Activated CD4-positive, alpha-beta T cell treated with anti-CD3 and anti-CD28 coated beads, Interleukin-2, amount 10 ng/mL, durations not matched to agents 7 days and 5 days (primary cell): ENCODE measurements around the gene INPP5K. TPM values are rescaled to one million over a fixed set of nuclear protein-coding genes. Genes with fewer than 3 reads are reported as not detected.

Source experiments
- CTCF ChIA-PET: fragments of 350-600 bp; sonication (Branson Sonifier 250); formaldehyde crosslinking; loops from one replicate; lab custom pipeline; 2021; ENCODE audit warnings: antibody characterized with exemption; lab: Charles Lee
- POLR2A ChIA-PET: fragments of 350-600 bp; sonication (Branson Sonifier 250); formaldehyde crosslinking; loops from one replicate; lab custom pipeline; 2021; ENCODE audit warnings: antibody characterized with exemption; lab: Charles Lee
- DNase-seq: peaks from one replicate; pipeline ENCODE4 v3.0.0-alpha.2; 2020
- H3K27ac Mint-ChIP-seq: one replicate; pipeline ENCODE4 v1.8.0; 2021; ENCODE audit warnings: mild to moderate bottlenecking, moderate library complexity, mixed read lengths
- H3K27me3 Mint-ChIP-seq: one replicate; pipeline ENCODE4 v1.8.0; 2021; ENCODE audit warnings: mixed read lengths
- H3K36me3 Mint-ChIP-seq: one replicate; pipeline ENCODE4 v1.8.0; 2021; ENCODE audit warnings: low read depth, mixed read lengths
- H3K4me1 Mint-ChIP-seq: one replicate; pipeline ENCODE4 v1.8.0; 2021; ENCODE audit warnings: mixed read lengths
- H3K4me3 Mint-ChIP-seq: one replicate; pipeline ENCODE4 v1.8.0; 2021; ENCODE audit warnings: mild to moderate bottlenecking, moderate library complexity, mixed read lengths
- H3K9me3 Mint-ChIP-seq: one replicate; pipeline ENCODE4 v1.8.0; 2021; ENCODE audit warnings: mixed read lengths
- total RNA-seq, 2 experiments: library from RNA; stranded (reverse); gene quantifications; one replicate each; pipeline ENCODE4 v1.2.3, GENCODE V29; 2021

INPP5K gene
- total RNA-seq, 2 experiments from 2014 or later: 50.3 to 56.9 TPM

- peaks cover 16% of the 10 kb centered on the region for H3K4me1 Mint-ChIP-seq
- no peaks in the 10 kb centered on the region for H3K27me3 Mint-ChIP-seq
- H3K27ac Mint-ChIP-seq: peak overlapping the region; percentile 14
- H3K4me3 Mint-ChIP-seq: no peak overlapping the region
- ChIA-PET CTCF (interaction anchor here (0.7 kb wide), 1 partner anchor 1057 kb away, joined by 3 read pairs; no protein-coding TSS in a partner anchor), POLR2A (no interaction called here)
- peaks cover 10% of the 10 kb centered on the region for H3K36me3 Mint-ChIP-seq
- DNase-seq: peak; percentile 44
- H3K9me3 Mint-ChIP-seq: peaks cover 2% of the 10 kb centered on the region
Observed at GRCh38 chr17:1473841-1474240, 42.6 kb downstream of the INPP5K start.

GRCh38 chr17:1473170-1473569 lies 43.2 kb downstream of the INPP5K start:
- H3K4me3 Mint-ChIP-seq: no peak overlapping the region
- H3K27me3 Mint-ChIP-seq: no peaks in the 10 kb centered on the region
- peaks cover 17% of the 10 kb centered on the region for H3K36me3 Mint-ChIP-seq
- H3K27ac Mint-ChIP-seq: peak overlapping the region; percentile 14
- POLR2A ChIA-PET: no interaction called here
- H3K9me3 Mint-ChIP-seq: peaks cover 6% of the 10 kb centered on the region
- DNase-seq: peak; percentile 42
- peaks cover 16% of the 10 kb centered on the region for H3K4me1 Mint-ChIP-seq
- CTCF ChIA-PET: no interaction called here

- H3K4me3 Mint-ChIP-seq: no peak overlapping the region
- H3K9me3 Mint-ChIP-seq: peaks cover 6% of the 10 kb centered on the region
- no peak overlapping the region for H3K27ac Mint-ChIP-seq
- ChIA-PET POLR2A (no interaction called here), CTCF (no interaction called here)
- peaks cover 20% of the 10 kb centered on the region for H3K36me3 Mint-ChIP-seq
- DNase-seq: no peak
- H3K27me3 Mint-ChIP-seq: no peaks in the 10 kb centered on the region
- H3K4me1 Mint-ChIP-seq: peaks cover 16% of the 10 kb centered on the region
Observed at GRCh38 chr17:1471911-1472821, 44.2 kb downstream of the INPP5K start.

GRCh38 chr17:1471490-1471889 lies 44.9 kb downstream of the INPP5K start:
- Mint-ChIP-seq H3K4me1 (peaks cover 16% of the 10 kb centered on the region), H3K9me3 (peaks cover 6% of the 10 kb centered on the region), H3K27ac (no peak overlapping the region), H3K36me3 (peaks cover 20% of the 10 kb centered on the region), H3K27me3 (no peaks in the 10 kb centered on the region), H3K4me3 (no peak overlapping the region)
- no peak for DNase-seq
- POLR2A ChIA-PET: no interaction called here
- CTCF ChIA-PET: no interaction called here

GRCh38 chr17:1470755-1471462 lies 45.5 kb downstream of the INPP5K start:
- no peaks in the 10 kb centered on the region for H3K27me3 Mint-ChIP-seq
- H3K27ac Mint-ChIP-seq: no peak overlapping the region
- ChIA-PET POLR2A (no interaction called here), CTCF (interaction anchor here (1.2 kb wide), 1 partner anchor 22 kb away, joined by 3 read pairs; no protein-coding TSS in a partner anchor)
- peaks cover 16% of the 10 kb centered on the region for H3K4me1 Mint-ChIP-seq
- no peak for DNase-seq
- peaks cover 20% of the 10 kb centered on the region for H3K36me3 Mint-ChIP-seq
- peaks cover 6% of the 10 kb centered on the region for H3K9me3 Mint-ChIP-seq
- no peak overlapping the region for H3K4me3 Mint-ChIP-seq

- peaks cover 20% of the 10 kb centered on the region for H3K36me3 Mint-ChIP-seq
- H3K9me3 Mint-ChIP-seq: peaks cover 6% of the 10 kb centered on the region
- H3K27ac Mint-ChIP-seq: no peak overlapping the region
- POLR2A ChIA-PET: no interaction called here
- CTCF ChIA-PET: interaction anchor here (0.7 to 1.2 kb wide), 2 partner anchors 18 to 21 kb away, joined by 3 to 4 read pairs; no protein-coding TSS in a partner anchor
- H3K27me3 Mint-ChIP-seq: no peaks in the 10 kb centered on the region
- no peak overlapping the region for H3K4me3 Mint-ChIP-seq
- DNase-seq: no peak
- peaks cover 16% of the 10 kb centered on the region for H3K4me1 Mint-ChIP-seq
Observed at GRCh38 chr17:1470071-1470754, 46.2 kb downstream of the INPP5K start.

- Mint-ChIP-seq H3K27ac (no peak overlapping the region), H3K4me1 (peaks cover 18% of the 10 kb centered on the region), H3K36me3 (peaks cover 20% of the 10 kb centered on the region), H3K27me3 (peaks cover 2% of the 10 kb centered on the region), H3K4me3 (no peak overlapping the region), H3K9me3 (peaks cover 6% of the 10 kb centered on the region)
- DNase-seq: no peak
- ChIA-PET CTCF (interaction anchor here (0.7 kb wide), 1 partner anchor 19 kb away, joined by 4 read pairs; no protein-coding TSS in a partner anchor), POLR2A (no interaction called here)
Observed at GRCh38 chr17:1469231-1469852, 47.1 kb downstream of the INPP5K start.

- POLR2A ChIA-PET: no interaction called here
- Mint-ChIP-seq H3K4me3 (no peak overlapping the region), H3K36me3 (peaks cover 20% of the 10 kb centered on the region), H3K9me3 (peaks cover 6% of the 10 kb centered on the region), H3K27ac (no peak overlapping the region), H3K4me1 (peaks cover 14% of the 10 kb centered on the region), H3K27me3 (peaks cover 6% of the 10 kb centered on the region)
- CTCF ChIA-PET: no interaction called here
- no peak for DNase-seq
Observed at GRCh38 chr17:1467898-1468492, 48.4 kb downstream of the INPP5K start.

GRCh38 chr17:1467258-1467657 lies 49.2 kb downstream of the INPP5K start:
- H3K4me3 Mint-ChIP-seq: no peak overlapping the region
- no peak overlapping the region for H3K27ac Mint-ChIP-seq
- peaks cover 12% of the 10 kb centered on the region for H3K27me3 Mint-ChIP-seq
- DNase-seq: no peak
- POLR2A ChIA-PET: no interaction called here
- CTCF ChIA-PET: interaction anchor here (1.4 kb wide), 1 partner anchor 102 kb away, joined by 3 read pairs; no protein-coding TSS in a partner anchor
- H3K4me1 Mint-ChIP-seq: peaks cover 16% of the 10 kb centered on the region
- peaks cover 23% of the 10 kb centered on the region for H3K36me3 Mint-ChIP-seq
- H3K9me3 Mint-ChIP-seq: peaks cover 6% of the 10 kb centered on the region

GRCh38 chr17:1464186-1464585 lies 52.2 kb downstream of the INPP5K start:
- Mint-ChIP-seq H3K4me1 (peaks cover 30% of the 10 kb centered on the region), H3K9me3 (peaks cover 5% of the 10 kb centered on the region), H3K4me3 (no peak overlapping the region), H3K36me3 (peaks cover 18% of the 10 kb centered on the region), H3K27me3 (peaks cover 30% of the 10 kb centered on the region), H3K27ac (no peak overlapping the region)
- no peak for DNase-seq
- CTCF ChIA-PET: interaction anchor here (1.0 kb wide), 1 partner anchor 9 kb away, joined by 3 read pairs; no protein-coding TSS in a partner anchor
- POLR2A ChIA-PET: no interaction called here

GRCh38 chr17:1462164-1463112 lies 54.0 kb downstream of the INPP5K start:
- Mint-ChIP-seq H3K36me3 (peaks cover 3% of the 10 kb centered on the region), H3K4me1 (peaks cover 31% of the 10 kb centered on the region), H3K4me3 (peak overlapping the region; percentile 34), H3K27ac (peak overlapping the region; percentile 47), H3K27me3 (peaks cover 33% of the 10 kb centered on the region), H3K9me3 (no peaks in the 10 kb centered on the region)
- POLR2A ChIA-PET: no interaction called here
- DNase-seq: no peak
- CTCF ChIA-PET: interaction anchor here (0.6 to 1.9 kb wide), 6 partner anchors 19 to 340 kb away, joined by 3 to 4 read pairs (median 3); partner anchors contain the start of genes INPP5K and YWHAE
